ENCODE measurements around the gene PERM1.

DNA sequence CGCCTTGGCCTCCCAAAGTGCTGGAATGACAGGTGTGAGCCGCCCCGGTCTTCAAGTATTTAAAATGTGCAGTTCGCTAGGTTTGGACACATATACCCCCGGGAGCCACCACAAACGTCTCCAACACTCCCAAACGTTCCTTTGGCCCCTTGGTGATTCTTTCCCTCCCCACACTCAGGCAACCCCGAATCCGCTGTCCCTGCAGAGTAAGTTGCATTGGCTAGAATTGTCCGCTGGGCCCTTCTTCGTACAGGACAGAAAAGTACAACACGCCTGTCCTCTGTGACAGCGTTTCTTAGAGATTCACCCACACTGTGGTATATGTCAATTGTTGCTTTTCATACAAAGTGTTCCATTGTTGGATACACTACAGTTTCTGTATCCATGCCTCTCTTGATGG is 3.2 kb upstream of the PERM1 start:
- TF ChIP-seq POLR2AphosphoS5 (IDR thresholded peaks at IDR 0.05; ENCODE audit: low read depth, low read length) (no peak), CTCF (IDR thresholded peaks at IDR 0.05; ENCODE audit: control extremely low read depth in 1 of 3, insufficient read depth in 1 of 3, low read depth in 1 of 3, low read length in 3 of 3) (no peak), KDM1A (IDR thresholded peaks at IDR 0.05; ENCODE audit: borderline replicate concordance, low read length) (no peak)
